ENCODE results near the gene CDK5.

The CDK5 gene

DNA sequence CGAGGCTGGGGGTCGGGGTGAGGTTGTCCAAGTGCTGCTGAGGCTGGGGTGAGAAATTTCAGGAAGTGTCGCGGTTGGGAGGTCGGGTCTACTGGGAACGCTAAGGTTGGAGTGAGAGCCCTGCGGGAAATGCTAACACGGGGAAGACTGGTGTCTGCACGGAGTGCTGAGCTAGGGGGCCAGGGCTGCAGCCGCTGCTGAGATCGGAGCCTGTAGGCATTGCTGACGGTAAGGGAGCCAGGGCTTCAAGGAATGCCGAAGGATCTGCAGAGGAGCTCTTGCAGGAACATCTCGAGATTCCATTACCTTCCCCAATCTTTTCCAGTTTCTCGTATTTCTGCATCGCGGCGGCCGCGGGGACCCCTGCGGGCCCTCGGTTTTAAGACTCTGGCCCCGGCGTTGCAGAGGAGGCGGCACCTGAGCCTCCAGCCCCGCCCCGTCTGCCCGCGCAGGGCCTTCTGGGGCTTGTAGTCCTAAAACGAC is at the start of gene CDK5:
CDK5 (minus strand) TSS at position 392 of the 483 bp plus-strand sequence; CDS start at position 343, 49 bp downstream.
- DNase-seq (ENCODE audit: low read depth): no peak

DNA sequence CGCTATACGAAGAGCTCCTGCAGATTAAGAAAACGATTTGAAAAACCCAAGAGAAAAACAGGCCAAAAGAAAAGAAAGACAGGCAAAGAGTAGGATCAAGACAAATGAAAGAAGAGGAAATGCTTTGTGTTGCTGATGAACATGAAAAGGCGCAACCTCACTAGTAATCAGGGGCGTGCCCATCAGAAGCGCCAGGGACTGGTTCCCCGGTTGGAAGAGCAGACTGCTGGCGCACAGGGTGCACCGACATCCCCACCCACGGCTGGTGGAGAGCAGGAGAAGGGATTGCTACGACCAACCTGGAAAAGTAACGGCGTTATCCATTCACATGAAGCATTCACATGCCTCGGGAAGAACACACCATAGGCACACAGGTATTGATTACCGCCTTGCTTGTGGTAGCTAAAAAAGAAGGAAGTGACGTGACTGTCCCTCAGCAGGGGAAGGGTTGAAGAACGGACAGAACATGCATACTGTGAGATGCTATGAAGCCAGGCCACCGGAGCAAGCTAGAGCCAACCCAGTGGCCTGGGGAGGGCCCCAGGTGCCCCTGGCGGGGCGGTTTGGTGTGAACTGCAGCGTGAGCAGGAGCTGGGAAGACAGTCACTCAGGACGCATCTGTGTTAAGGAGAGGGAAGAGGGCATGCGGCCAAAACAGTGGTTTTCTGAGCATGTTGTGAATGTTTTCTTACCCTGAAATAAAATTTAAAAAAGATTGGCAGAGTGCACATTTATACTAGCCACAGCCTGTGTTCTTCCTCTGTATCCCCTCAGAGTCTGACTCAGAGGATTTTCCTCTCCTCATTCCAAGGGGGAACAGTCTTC is 46.9 kb upstream of the CDK5 start:
- DNase-seq (ENCODE audit: low read depth): no peak

DNA sequence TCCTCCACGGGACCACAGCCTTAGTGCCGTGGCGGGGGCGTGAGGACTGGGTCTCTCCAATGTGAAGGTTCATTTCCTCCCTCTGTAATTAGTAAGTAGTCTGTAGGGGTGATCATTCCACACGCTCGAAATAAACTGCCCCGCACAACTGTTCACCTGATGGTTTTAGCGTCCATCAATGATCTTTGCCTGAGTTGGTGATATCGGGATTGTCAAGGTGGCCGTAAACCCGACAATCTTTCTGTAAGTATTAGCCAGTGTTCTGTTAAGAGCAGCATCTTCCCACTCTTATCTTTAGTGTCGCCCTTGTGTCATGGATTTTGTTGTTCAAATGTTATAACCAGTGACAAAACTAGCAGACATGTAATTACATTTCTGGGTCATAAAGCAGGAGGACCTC is 46.3 kb upstream of the CDK5 start:
- no peak for DNase-seq (ENCODE audit: low read depth)

DNA sequence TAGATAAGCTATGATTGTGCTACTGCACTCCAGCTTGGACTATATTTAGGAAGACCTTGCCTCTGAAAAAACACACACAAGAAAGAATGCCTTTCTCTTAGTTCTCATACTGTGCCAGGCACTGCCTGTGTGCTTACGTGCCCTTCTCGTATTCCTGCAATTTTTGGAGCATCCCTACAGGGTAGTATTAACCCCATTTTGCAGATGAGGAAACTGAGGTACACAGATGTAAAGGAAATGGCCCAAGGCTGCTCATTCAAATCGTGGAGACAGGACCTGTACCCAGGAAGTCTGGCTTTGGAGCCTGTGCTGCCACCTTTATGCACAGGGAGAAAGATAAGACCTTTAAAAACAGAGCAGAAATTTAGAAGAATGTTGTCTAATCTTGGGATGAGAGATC is 45.3 kb upstream of the CDK5 start:
- DNase-seq (ENCODE audit: low read depth): no peak

DNA sequence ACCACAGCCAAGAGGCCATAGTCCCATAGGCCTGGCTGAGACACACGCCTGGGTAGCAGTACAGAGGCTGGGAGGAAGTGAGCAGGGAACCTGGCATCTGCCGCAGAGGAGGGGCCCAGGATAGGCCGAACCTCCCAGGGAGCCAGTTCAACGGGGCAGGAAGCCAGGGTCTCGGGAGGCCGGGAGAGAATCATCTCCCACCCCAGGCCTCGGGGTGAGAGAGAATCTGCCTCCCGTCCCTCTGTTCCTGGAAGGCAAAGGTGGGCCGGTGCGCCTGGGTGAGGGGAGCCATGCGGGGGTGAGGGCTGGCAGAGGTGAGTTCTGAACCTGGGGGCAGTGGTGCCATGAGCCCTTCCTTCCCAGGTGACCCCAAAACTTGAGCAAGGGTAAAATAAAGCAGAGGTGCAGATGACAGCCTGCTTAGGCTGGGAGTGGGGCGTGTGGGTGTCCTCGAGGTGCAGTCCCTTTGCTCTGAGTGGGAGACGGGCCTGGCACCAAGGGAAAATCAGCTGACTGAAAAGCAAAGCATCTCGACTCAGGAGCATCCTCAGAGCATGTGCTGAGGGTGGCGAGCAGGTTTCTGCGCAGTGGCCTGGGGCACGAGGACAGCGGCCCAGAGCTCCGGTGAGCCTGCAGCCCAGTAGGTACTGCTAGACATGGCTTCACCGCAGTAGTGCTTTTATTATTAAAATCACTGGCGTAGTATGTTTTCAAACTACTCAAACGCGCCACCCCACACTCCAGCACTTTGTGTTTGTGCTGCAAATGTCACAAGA is 44.1 kb upstream of the CDK5 start:
- DNase-seq (ENCODE audit: low read depth): no peak

DNA sequence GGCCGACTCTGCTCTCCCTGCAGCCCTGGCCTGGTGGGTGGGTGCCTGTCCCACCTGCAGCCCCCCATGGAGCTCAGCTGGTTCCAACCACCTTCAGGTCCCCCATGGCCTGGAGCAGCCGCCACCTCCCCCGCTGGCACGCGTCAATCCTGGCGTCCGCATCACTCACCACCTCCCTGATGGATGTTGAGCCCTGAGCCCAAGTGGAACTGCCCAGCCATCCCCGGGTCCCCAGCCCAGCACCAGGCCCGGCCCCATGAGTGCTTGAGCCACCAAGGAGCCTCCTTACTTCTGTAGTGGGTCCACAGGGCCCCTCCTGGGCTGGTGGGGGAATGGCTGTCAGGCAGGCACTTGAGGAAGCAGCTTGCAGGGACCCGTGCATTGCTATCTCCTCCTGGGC is 43.2 kb upstream of the CDK5 start:
- DNase-seq (ENCODE audit: low read depth): no peak

DNA sequence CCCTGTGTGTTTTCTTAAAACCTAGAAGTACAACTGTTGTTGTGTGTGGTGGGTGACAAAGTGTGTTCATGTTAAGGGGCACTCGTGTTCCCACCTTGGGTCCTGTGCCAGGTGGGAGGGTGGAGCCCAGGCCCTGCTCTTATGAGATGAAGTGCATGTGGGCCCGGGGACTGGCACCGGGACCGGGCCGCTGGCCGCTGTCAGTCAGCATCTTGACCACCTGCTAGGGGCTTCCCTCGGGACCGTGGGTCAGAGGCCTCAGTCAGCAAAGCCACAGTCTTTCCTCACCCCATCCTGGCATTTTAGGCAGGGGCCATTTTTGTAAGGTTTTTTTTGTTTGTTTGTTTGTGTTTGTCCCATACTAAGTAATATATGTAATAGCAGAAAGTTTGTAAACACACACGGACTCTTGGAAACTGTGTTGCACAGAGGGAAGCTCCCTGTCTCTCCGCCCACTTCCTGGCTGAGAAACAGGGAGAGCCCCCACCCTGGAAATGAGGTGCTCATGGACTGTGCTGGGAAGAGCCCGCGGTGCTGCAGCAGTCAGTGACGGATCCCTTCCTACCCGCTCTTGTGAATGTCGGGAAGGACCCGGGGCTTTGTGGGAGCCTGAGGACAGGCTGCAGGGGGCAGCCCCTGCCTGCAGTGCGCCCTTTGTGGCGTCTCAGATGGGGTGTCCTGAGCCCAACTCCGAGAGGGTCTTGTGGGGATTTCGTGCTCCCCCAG is 42.0 kb upstream of the CDK5 start:
- DNase-seq (ENCODE audit: low read depth): no peak

DNA sequence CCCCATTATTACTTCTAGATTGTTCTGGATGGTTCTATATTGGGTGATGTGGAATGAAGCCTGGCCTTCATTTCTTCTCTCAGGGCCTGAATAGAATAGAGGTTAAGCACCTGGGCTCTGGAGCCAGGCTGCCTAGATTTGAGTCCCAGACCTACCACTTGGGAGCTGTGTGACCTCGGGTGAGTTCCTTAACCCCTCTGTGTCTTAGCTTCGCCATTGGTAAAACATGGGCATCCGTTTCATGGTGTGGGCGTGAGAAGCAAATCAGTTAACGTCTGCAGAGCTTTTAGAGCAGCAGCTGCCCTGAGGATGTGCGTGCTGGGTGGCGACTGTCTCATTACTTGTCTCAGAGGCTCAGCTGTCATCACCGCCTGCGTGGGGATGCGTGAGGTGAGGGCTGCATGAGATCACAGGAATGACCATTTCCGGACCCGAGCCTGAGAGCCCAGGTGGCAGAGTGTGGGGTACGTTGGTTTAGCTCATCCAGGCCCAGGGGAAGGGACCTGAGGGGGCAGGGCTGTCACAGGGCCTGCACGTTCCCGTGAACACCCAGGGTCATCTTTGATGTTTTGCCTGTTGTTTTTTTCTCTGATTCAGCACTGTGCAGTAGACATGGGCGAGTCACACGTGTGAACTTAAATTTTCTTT is 38.3 kb upstream of the CDK5 start:
- DNase-seq (ENCODE audit: low read depth): no peak

DNA sequence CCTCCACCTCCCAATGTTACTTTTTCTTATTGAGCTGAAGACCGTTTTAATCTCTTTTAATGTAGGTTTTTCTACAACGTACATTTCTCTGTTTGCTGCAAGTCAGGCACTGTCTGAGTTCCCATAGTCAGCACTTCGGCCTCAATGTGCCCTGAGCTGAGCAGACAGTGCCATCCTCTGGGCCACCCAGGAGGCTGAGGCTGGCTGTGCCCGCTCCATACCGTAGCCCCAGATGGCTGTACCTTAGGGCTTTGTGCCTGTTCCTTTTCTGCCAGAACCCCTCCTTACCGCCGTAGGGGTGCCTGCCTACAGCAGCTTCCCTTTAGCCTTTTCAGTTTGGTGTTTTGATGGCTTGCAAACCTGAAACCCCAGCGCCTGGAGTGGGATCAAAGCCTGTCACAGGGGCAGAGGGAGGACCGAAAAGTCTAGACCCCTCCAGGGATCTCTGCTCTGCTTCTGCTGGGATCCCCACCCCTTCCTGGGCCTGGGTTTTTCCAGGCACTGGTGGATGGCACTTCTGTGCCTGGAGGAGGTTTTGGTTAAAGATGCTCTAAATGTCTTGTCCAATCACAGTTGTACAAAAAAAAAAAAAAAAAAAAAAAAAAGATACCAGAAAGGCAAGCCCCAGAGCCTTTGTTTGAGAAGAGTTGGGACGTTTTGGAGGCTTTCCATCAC is 37.6 kb upstream of the CDK5 start:
- DNase-seq (ENCODE audit: low read depth): no peak

DNA sequence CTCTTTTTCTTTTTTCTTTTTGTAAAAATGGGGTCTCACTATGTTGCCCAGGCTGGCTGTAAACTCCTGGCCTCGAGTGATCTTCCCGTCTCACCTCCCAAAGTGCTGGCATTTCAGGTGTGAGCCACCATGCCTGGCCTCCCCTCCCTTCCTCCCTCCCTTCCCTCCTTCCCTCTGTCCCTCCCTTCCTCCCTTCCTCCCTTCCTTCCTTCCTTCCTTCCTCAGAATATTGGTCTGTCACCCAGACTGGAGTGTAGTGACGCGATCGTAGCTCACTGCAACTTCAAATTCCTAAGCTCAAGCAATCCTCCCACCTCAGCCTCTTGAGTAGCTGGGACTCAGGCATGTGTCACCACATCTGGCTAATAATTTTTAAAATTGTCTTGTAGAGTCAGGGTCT is 37.0 kb upstream of the CDK5 start:
- DNase-seq (ENCODE audit: low read depth): no peak

DNA sequence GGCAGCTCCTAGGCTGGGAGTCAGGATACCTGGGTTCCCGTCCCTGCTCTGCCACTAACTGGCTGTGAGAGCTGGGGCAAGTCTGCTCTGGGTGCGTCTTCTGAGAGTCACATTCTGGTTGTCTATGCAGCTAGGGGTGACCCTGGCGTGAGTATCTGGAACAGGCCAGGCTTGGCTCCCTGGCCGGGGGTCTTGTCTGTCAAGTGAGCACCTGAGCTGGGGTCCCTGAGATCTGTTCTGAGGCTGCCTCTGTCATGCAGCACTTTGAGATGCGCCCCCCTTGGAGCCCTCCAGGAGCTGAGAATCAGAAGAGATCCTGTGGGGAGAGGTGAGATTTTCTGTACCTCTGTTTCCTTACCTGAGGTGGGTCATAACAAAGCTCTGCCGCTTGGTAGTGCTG is 36.1 kb upstream of the CDK5 start:
- no peak for DNase-seq (ENCODE audit: low read depth)

DNA sequence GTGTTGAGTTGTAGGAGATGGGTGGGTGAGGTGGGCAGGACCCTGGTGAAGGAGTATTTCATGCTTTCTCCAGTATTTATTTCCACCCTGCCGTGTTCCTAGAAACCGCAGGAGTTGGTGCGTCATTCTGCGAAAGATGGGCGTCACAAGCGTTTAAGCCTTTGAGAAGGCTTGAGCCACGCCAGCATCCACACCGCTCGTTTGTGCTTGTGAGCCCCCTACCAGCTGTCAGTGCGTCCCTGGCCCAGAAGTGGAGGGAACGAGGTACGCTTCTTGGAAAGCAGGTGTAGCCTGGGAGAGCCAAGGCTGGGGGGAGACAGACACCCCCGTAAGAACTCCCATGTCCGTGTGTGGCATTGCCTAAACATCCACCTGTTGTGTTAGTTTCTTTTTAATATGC is 34.3 kb upstream of the CDK5 start:
- no peak for DNase-seq (ENCODE audit: low read depth)

DNA sequence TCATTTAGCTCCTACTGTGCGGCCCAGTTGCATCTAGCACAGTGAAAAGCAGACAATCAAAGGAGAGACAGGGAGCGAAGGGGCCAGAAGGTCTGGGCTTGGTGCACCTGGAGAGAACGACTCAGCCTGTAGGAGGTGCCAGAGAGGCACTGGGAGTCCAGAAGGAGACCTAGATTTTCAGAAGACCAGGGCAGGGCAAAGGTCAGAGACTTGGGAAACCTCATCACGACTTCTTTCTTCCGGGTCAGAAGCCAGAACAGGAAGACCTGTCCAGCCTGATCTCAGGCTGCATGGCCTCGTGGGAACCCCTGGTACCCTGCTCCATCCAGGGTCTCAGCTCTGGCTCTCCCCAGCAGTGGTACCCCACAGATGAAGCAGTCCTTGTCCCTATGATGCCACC is 33.7 kb upstream of the CDK5 start:
- DNase-seq (ENCODE audit: low read depth): no peak

DNA sequence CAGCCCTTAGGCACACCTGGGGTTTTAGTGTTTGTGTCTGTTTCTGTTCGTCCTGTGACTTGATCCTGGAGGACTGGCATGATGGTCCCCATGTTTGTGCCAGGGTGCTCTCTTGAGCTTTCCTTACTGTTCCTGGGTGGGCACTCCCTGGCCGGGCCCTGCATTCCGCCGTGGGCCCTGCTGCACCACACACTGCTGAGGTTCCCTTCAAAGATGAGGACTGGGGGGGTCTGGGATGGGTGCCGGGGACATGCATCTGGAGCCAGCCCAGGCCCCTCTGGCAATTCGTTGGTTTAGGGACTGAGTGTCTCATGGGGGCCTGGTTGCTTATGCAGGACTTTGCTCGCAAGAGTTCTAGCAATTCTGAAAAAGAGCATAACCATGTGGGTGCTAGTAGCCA is 33.3 kb upstream of the CDK5 start:
- DNase-seq (ENCODE audit: low read depth): no peak

DNA sequence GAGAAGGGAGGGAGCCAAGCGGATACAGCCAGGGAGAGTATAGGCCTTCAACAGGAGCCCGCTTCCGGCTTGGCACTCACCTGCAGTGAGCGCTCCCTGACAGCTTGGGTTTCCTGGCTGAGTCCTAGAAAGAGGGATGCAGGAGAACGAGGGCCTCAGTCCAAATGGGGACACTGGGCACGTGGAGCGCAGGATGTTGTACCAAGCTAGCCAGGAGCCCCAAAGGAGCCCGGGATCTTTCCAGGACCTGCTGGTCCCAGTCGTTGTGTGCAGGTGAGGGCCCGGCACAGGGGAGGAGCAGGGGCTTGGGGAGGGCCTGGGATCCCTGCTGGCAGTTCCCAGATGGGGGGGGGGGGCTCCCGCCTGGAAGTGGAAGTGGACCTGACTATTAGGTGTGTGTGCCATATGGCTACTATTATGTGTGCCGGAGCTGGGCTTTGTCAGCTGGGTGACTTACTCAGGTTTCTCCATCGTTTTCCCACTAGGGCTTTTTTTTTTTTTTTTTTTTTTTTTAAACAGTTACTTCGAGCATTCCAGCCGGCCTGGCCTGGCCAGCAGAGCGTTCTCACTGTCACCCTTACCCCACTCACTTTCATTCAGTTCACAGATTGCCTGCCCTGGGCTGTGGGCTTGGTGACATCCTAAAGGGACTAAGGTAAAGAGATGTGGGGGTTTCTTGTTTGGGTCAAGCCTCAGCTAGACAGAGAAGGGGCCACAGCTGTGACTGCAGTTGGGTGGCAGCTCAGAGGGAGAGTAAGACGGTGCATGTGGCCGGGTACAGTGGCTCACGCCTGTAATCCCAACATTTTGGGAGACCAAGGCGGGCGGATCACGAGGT is 32.4 kb upstream of the CDK5 start:
- no peak for DNase-seq (ENCODE audit: low read depth)

DNA sequence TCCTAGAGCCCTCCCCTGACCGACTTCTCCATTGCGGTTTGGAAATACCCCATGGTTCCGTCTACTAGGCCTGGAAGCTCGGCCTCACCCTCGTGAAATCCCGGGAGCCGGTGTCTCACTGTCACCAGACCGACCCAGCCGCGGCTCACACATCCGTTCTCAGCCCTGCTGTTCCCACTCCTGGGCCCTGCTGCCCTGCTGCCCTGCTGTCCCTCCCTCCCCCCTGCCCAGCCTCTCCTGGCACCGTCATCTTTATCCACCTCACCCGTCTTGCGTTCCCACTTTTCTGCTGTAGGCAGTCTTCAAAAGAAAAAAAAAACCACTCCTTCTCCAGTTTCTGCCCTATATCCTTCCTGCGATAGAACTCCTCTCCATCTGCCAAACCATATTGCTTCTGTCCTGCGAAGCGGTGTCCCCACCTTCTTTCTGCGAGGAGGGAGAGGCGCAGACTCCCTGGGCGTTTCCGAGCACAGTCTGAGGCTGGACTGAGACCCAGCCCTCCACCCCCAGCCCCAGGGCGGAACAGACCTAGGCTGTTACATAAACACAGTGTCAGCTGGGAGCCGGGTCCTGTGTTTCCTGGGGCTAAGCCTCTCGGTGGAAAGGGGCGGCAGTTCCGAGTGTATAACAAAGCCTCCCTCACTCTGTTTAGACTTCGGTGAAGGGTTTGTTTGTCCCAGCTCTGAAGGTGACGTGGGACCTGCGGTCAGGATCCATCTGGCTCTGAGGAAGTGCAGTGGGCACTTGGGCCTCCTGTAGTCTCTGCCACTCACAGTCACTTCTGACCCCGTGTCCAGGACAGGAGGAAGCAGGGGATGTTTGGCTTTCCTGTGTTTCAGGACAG is 31.4 kb upstream of the CDK5 start:
- DNase-seq (ENCODE audit: low read depth): no peak

DNA sequence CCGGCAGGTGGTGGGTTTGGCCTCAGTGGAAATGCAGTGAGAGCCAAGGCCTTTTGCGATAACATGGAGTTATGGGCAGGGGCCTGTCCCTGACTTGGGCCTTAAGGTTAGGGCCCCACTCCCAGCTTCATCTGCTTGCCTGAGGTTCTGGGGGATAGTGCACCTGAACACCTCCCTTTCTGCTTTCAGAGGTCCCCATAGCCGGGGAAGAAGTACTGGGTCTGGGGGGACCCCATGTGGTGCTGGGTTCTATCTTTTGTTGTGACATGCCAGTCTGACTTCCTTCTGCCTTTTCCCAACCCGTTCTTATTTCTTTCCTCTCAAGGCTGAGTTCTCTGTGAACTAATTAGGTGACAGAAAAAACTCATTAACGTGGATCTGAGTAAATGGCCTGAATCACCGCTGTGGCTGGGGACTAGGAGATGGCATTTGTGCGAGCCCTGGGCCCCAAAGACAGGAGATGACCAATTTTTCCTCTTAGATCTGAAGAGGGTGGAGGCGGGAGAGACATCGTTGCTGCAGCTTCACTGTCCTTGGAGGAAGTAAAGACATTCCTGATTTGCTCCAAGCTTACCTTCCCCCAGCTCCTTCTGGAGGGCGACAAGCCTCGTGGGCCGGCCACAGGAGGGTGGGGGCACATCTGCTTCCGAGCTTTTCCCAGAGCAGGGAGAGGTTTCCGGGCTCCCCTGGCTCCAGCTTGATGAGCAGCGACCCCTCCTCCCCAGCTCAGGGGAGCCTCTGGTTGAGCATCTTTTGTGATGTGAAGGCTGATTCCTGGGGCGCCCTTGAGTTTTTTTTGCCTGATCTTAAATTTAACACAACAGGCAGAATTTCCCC is 30.5 kb upstream of the CDK5 start:
- no peak for DNase-seq (ENCODE audit: low read depth)

DNA sequence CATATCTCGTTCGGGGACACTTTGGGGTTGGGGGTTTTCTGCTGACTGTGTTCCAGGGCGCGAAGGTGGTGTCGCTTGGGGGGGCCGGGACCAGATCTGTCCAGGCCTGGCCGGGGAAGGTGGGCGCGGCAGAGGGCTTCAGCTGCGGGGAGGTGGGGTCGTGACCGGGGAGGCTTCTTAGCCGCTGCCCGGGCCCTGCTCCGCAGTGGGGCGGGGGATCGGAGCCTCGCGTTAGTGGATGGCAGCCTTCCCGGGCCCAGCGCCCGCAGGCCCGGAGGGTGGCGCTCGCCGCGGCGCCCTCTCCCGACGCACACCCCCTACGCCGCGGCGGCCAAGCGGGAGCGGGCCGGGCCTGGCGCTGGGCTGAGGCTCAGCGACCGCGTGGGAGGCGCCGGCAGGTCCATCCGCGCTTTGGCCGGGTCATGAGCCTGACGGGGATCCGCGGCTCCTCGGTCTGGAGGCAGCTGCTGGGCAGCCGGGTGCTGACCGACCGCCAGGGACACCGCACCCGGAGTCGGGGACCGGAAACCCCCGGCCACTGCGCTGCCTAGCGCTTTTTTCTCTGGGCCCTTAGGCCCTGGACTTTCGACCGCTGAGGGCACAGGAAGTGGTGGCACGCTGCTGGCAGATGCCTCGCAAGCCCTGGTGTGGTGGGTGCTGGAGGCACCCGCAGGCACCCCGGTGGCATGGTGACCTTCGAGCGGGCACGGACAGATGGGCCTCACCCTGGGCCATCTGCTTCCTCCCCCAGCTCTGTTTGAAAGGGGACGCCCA is 29.7 kb upstream of the CDK5 start:
- DNase-seq (ENCODE audit: low read depth): peak; percentile 35

Data from activated T-cell treated with anti-CD3 and anti-CD28 coated beads for 48 hours (primary cell).